GM19455 (cell line): Measurements from ENCODE around the gene SBK3.
"Not testable (repeated sequence)": the region's sequence is repeated elsewhere in the genome, so short reads cannot be mapped to it uniquely, and the experiment has no call there.

Experiments
- ATAC-seq: cut with Tn5 transposase; IDR thresholded peaks from one replicate; pipeline ENCODE4 v1.9.1; 2021; ENCODE audit not compliant: unreplicated experiment

The SBK3 gene, protein sequence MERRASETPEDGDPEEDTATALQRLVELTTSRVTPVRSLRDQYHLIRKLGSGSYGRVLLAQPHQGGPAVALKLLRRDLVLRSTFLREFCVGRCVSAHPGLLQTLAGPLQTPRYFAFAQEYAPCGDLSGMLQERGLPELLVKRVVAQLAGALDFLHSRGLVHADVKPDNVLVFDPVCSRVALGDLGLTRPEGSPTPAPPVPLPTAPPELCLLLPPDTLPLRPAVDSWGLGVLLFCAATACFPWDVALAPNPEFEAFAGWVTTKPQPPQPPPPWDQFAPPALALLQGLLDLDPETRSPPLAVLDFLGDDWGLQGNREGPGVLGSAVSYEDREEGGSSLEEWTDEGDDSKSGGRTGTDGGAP

DNA sequence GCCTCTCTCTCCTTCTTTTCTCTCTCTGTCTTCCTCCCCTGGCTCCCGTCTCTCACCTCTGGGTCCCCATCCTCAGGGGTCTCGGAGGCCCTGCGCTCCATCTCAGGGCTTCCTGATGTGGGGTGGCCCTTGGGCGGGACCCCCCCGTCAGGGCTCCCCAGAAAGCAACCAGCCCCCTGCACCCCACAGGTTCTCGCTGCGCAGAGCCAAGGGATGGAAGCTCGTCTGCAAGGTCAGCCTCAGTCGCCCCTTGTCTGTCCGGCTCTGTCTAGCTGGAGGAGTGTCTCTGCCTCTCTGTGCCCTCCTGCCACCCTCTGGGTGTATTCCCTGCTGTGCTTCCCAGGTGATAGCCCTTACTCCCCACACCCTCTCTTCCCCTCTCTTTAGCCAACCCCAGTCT, at the start of gene SBK3:
SBK3 (minus strand) TSS at position 101 of the 400 bp plus-strand sequence; CDS start at position 101, 0 bp downstream.
- no peak for ATAC-seq

GRCh38 chr19:55593096-55593772, 47.9 kb upstream of the SBK3 start:
- no peak for ATAC-seq

DNA sequence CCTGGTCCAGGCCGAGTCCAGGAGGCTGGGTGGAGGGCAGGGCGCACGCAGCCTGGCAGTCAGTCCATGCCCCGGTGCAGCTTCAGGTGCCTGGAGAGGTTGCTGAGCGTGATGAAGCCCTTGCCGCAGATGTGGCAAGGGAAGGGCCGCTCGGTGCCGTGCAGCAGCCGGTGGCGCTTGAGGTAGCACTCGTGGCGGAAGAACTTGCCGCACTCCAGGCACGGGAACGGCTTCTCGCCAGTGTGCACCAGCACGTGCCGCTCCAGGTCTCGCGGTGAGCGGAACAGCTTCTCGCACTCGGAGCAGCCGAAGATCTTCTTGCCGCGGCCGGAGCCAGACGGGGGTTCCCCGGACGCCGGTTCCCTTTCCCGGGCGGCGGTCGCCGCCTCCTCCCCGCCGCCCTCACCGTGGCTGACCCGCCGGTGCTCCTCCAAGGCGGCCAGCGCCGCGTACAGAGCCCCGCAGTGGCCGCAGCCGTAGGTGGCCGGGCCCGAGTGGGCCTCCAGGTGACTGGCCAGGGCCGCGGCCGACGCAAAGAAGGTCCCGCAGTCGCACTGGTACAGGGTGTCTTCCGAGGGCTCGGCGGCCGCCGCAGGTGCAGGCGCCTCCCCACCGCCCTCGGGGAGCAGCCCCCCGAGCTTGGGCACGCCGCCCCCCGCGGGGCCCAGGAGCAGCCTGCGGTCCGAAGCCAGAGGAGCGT, 47.2 kb upstream of the SBK3 start:
- ATAC-seq: no peak

- ATAC-seq: no peak
These were observed 46.2 kb upstream of the SBK3 start for GRCh38 chr19:55591555-55591954.

- no peak for ATAC-seq
These were observed 45.3 kb upstream of the SBK3 start for GRCh38 chr19:55590617-55591016.

DNA sequence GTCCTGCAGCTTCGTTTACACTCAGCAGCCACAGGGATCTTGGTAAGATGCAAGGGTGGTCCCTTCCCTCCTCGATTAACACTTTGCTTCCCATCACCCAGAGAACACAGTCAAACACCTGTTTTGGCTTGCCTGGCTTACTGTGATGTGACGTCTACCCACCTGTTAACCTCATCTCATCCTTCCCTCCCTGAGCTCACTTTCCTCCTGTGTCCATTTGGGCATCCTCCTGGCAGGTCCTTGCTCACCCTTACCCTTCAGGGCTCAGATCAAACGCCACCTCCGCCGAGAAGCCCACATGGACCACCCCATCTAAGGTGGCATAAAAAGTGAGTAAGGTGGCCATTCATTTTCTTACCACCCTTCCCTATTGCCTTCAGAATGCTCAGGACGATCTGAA, 44.8 kb upstream of the SBK3 start:
- ATAC-seq: no peak

- ATAC-seq: no peak
These were observed 43.4 kb upstream of the SBK3 start for GRCh38 chr19:55588738-55589137.

DNA sequence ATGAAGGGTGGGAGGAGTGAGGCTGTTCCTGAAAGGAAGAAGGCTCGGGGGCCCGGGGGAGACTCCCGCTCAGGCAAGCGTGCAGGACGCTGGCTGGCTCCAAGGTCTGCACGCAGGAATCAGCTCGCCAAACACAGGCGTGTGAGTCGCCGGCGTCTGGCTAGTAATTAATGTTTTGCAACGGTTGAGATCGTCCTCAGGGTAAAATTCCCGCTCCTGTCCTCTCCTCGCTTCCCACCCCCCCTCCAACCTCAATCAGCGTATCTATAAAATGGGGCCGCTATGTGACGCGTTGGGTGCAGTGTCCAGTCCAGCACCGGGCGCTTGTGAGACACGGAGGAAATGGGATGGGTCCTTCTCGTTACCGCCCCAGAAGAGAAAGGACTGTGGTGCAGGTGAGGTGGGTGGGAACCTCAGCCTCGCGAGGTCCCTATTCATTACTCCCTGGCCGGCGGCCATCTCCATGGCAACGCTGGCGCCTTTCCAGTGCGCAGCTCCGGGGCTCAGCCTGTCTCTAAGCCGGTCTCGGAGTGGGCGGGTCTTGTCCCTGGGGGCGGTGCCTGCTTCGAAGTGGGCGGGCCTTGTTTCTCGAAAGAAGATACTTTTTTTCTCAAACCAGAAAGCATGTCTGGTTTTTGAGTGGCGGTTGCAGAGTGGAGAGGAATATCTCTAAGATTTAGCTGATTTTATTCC, 41.8 kb upstream of the SBK3 start:
- ATAC-seq: peak; percentile 73

GRCh38 chr19:55585658-55586339, 40.5 kb upstream of the SBK3 start:
- ATAC-seq: no peak

DNA sequence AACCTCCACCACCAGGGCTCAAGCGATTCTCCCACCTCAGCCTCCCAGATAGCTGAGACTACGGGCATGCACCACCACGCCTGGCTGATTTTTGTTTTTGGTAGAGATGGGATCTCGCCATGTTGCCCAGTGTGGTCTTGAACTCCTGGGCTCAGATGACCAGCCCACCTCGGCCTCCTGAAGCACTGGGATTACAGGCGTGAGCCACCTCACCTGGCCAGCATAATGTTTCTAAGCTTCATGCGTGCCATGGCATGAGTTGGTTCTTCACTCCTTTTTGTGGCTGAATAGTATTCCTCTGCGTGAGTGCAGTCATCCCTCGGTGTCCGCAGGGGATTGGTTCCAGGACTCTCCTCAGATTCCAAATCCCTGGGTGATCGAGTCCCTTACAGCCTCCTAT, 39.5 kb upstream of the SBK3 start:
- no peak for ATAC-seq

DNA sequence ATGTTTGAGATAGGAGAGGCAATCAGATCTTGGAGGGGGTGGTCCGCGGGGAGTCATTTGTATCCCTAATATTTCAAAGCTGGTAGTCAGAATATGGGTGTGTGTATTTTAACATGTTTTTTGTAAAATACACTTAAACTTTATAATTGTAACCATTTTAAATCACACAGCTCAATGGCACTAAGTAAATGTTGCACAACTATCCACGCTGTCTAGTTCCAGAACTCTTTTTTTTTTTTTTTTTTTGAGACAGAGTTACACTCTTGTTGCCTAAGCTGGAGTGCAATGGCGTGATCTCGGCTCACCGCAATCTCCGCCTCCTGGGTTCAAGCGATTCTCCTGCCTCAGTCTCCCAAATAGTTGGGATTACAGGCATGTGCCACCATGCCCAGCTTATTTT, 38.6 kb upstream of the SBK3 start:
- not testable (repeated sequence) for ATAC-seq

DNA sequence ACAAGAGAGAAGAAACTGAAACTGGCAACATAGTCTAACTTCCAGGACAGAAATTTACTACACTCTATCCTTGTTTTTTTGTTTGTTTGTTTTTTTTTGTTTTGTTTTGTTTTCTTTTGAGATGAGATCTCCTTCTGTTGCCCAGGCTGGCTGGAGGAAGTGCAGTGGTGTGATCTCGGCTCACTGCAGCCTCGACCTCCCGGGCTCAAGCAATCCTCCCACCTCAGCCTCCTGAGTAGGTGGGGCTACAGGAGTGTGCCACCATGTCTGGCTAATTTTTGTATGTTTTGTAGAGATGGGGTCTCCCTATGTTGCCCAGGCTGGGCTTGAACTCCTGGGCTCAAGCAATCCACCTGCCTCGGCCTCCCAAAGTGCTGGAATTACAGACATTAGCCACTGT, 36.9 kb upstream of the SBK3 start:
- not testable (repeated sequence) for ATAC-seq

DNA sequence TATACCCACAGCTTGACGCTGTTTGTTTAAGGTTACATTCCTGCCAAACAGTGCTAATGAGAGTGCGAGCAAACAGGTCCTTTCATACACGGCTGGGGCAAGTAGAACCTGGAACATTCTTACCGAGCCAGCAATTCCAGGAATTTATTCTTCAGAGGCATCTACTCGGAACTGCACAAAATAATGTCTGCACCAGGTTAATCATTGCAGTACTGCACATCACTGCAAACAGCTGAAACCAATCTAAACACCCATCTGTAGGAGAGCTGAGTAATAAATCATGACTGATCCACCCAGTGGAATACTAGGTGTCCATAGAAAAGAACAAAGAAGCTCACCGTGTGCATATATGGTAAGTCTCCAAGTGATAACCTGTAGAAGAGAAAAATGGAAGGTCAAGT, 36.5 kb upstream of the SBK3 start:
- no peak for ATAC-seq

DNA sequence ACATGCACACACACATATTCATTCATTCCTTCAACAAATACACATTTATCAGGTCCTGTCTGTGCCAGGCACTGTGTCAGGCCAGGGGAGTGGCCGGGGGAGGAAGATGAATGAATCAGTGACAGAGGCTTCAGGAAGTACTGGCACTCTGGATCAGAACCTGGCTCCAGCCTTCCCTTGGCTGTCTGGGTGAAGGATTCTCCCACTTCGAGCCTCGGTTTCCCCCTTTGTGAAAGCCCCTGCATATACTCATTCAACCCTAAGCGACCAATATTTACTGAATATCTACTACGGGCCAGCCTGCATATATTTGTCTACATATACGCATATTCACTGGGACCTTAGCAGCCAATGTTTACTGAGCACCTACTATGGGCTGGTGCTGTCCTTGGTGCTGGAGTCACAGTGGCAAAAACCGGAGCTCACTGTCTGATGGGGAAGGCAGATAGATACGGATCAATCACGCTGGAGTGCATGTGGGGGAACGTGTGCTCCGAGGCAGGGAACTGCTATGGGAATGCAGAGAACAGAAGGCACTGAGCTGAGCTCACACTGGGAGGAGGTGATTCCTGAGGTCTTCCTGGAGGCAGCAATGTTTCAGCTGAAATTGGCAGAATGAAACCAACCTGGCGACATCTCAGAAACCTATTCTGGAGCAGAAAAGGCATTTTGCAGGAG, 35.9 kb upstream of the SBK3 start:
- no peak for ATAC-seq

DNA sequence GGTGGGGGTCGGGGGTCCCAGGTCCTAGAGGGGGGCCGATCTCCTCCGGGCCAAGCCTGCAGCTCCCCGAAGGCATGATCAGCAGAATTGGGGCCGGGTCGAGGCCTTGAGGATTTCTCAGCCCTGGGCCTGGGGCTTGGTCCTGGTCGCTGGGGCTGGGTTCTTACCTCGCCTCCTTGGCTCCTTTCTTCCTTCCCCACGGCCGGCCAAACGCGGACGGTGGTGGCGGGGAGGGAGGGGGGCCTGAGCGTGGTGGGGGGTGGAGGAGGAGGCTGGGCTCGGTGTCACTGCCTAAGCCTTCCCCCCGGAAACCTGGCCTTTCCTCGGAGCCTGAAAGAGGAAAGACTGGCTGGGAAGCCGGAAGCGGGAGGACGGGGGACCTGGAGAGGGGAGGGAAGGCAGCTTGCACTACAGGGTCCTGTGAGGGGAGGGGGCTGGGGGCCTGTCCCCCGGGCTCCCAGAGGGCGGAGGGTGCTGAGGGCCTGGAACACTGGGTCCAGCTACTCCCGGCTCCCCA, 35.3 kb upstream of the SBK3 start, which contains the start of gene ZNF579:
ZNF579 (minus strand) TSS at position 221 of the 517 bp plus-strand sequence. CDS start 1,209 bp downstream, outside the sequence.
- no peak for ATAC-seq

DNA sequence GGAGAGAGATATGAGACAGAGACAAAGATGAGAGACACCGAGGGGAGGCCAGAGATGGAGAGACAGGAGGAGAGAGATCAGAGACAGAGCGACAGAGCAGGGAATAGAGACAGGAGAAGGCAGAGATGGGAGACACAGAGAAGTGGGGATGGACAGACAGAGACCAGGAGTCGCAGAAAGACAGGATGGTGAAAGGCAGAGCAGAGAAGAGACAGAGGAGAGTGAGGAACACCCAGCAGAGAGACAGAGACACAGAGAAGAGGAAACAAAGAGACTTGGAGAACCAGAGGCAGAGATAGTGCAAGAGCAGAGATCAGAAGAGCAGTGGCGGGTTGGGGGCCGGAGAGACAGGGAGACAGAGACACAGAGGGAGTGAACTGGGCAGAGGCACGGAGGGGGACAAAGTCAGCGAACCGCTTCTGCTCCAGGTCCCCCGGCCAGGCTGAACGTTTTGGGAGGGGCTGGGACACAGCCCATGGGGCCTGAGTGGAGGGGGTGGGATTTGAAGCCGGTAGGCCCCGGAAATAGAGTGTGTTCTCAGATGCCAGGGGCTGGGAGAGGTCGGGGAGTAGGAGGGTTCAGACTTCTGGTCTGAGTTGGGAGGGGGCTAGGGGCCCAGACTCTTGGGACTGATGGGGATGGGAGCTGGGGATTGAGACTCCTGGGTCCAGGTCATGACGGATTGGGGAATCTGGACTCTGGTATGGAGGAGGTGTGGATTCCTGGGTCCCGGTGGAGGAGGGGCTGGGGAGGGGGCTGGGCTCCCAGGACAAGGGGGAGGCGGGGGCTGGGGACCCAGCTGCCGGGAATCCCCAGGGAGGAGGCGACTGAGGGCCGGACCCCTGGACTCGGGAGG, 34.7 kb upstream of the SBK3 start:
- ATAC-seq: no peak

DNA sequence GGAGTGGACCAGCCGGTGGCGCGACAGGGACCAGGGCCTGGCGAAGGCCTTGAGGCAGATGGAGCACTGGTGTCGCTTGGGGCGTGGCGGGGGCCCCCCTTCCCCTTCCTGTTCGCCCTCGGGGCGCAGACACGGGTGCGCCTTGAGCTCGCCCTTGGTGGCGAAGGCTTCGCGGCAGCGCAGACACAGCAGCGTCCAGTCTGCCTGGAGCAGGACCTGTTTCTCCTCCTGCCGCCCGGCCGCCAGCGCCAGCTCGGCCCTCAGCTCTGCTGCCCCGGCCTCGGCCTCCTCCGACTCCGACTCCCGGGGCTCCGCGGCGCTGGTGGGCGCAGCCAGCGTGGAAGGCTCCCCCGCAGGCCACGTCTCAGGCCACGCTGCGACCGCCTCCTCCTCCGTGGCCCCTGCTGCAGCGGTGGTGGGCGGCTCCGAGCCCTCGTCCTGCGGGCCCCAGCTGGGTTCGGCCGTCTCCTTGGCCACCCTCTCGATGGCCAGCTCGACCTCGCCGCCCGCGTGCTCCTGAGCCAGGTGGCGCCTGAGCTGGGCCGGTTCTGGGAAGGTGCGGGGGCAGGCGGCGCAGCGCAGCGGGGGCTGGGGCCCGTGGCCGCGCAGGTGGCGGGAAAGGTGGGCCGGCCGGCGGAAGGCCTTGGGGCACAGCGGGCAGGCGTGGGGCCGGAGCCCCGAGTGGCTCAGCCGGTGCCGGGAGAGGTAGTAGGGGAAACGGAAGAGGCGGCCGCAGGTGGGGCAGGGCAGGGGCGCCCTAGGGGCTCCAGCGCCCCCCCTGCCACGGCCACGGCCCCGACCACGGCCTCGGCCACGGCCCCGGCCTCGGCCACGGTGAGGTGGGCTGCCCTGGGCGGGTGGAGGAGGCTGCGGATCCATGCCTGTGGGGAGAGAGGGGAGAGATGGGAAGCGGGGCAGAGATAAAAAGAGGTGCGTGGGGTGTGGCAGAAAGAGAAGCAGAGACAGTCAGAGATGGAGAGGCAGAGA, 33.7 kb upstream of the SBK3 start:
- no peak for ATAC-seq
